Measurements from ENCODE around the gene FOXO3.

DNA sequence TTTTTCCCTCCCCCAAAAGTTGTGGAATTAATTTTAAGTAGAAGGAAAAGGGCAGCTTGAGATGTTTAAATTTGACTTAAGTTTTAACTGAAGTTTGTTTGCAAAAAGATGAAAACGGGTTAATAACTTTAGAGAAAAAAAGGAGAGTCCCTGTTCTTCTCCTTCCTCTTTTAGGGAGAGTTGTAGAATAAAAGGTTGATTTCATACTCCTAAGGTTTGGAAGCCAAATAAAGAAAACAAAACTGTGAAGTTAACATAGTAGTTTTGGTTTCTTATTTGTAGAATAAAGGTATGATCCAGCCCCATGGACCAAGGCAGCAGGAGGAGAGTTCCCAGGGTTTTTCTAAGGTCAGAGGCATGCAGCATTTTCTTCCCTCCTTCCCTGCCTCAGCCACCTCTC is 33.4 kb downstream of the FOXO3 start:
- TF ChIP-seq, protein P1, sequence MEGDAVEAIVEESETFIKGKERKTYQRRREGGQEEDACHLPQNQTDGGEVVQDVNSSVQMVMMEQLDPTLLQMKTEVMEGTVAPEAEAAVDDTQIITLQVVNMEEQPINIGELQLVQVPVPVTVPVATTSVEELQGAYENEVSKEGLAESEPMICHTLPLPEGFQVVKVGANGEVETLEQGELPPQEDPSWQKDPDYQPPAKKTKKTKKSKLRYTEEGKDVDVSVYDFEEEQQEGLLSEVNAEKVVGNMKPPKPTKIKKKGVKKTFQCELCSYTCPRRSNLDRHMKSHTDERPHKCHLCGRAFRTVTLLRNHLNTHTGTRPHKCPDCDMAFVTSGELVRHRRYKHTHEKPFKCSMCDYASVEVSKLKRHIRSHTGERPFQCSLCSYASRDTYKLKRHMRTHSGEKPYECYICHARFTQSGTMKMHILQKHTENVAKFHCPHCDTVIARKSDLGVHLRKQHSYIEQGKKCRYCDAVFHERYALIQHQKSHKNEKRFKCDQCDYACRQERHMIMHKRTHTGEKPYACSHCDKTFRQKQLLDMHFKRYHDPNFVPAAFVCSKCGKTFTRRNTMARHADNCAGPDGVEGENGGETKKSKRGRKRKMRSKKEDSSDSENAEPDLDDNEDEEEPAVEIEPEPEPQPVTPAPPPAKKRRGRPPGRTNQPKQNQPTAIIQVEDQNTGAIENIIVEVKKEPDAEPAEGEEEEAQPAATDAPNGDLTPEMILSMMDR (IDR thresholded peaks at IDR 0.05) = no peak
- TF ChIP-seq POLR2A (IDR thresholded peaks at IDR 0.05) (no peak), EP300 (IDR thresholded peaks at IDR 0.05) (no peak)
